Activated CD4-positive, alpha-beta T cell treated with anti-CD3 and anti-CD28 coated beads, Interleukin-2, amount 10 ng/mL, durations not matched to agents 24 days and 14 days (primary cell): ENCODE results near the gene FNDC3A. TPM values are rescaled to one million over a fixed set of nuclear protein-coding genes. Genes with fewer than 3 reads are reported as not detected.
"Not testable (repeated sequence)": the region's sequence is repeated elsewhere in the genome, so short reads cannot be mapped to it uniquely, and the experiment has no call there.

Source experiments
- DNase-seq: peaks from one replicate; pipeline ENCODE4 v3.0.0; 2022
- H3K27ac Mint-ChIP-seq: one replicate; pipeline ENCODE4 v1.8.0; 2022; ENCODE audit warnings: mild to moderate bottlenecking, mixed read lengths
- H3K27me3 Mint-ChIP-seq: one replicate; pipeline ENCODE4 v1.8.0; 2022; ENCODE audit warnings: mixed read lengths
- H3K36me3 Mint-ChIP-seq: one replicate; pipeline ENCODE4 v1.8.0; 2022; ENCODE audit warnings: low read depth, mild to moderate bottlenecking, mixed read lengths
- H3K4me1 Mint-ChIP-seq: one replicate; pipeline ENCODE4 v1.8.0; 2021; ENCODE audit warnings: mixed read lengths
- H3K4me3 Mint-ChIP-seq: one replicate; pipeline ENCODE4 v1.8.0; 2022; ENCODE audit warnings: mild to moderate bottlenecking, moderate library complexity, mixed read lengths
- H3K9me3 Mint-ChIP-seq: one replicate; pipeline ENCODE4 v1.8.0; 2021; ENCODE audit warnings: mixed read lengths
- intact Hi-C: fragments of 100-400 bp; cut with micrococcal nuclease; formaldehyde crosslinking; loops from one replicate; pipeline ENCODE4 v1.15.1; 2023
- total RNA-seq: library from RNA; stranded (reverse); gene quantifications from 2 replicates; pipeline ENCODE4 v1.2.3, GENCODE V29; 2022

FNDC3A gene
- total RNA-seq, 1 donor from 2014 or later, result 23.5 TPM

- peaks cover 22% of the 10 kb centered on the region for H3K36me3 Mint-ChIP-seq
- no peak for DNase-seq
- H3K27me3 Mint-ChIP-seq, result no peaks in the 10 kb centered on the region
- H3K27ac Mint-ChIP-seq, result no peak overlapping the region
- no peak overlapping the region for H3K4me3 Mint-ChIP-seq
- peaks cover 12% of the 10 kb centered on the region for H3K9me3 Mint-ChIP-seq
- H3K4me1 Mint-ChIP-seq, result no peaks in the 10 kb centered on the region
- intact Hi-C loops, result no loop called here
These were observed 54.5 kb downstream of the FNDC3A start for GRCh38 chr13:49030213-49030612.

DNA sequence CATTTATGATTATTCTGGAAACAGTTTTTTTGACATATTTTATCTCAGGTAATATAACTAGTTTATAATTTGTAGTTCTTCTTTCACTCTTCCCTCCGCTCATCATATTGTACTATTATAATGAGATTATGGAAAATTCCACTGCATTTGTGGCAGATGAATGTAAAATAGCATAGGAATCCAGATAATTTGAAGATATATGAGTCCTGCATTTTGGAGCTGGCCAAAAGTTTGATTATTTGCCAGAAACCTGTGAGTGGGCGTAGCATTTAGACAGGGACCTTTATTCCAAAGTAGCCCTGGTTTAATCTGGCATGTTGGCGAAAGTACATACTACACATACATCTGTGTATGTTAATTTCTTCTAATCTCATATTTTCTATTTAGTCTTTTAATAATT is 65.2 kb downstream of the FNDC3A start:
- Mint-ChIP-seq H3K9me3 (no peaks in the 10 kb centered on the region), H3K36me3 (peaks cover 23% of the 10 kb centered on the region), H3K27me3 (no peaks in the 10 kb centered on the region), H3K27ac (no peak overlapping the region), H3K4me1 (no peaks in the 10 kb centered on the region), H3K4me3 (no peak overlapping the region)
- no peak for DNase-seq
- intact Hi-C loops, result no loop called here

DNA sequence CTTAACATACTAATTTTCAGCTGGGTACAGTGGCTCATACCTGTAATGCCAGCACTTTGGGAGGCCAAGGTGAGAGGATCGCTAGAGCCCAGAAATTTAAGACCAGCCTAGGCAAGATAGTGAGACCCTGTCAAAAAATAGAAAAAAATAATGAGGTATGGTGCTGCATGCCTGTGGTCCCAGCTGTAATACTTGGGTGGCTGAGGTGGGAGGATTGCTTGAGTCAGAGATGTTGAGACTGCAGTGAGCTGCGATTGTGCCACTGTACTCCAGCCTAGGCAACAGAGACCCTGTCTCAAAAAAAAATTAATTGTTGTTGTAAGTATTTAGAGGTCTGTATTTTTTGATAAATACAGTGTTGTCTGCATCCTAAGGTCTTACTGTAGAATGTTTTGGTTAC is 66.8 kb downstream of the FNDC3A start:
- H3K27ac Mint-ChIP-seq, result no peak overlapping the region

DNA sequence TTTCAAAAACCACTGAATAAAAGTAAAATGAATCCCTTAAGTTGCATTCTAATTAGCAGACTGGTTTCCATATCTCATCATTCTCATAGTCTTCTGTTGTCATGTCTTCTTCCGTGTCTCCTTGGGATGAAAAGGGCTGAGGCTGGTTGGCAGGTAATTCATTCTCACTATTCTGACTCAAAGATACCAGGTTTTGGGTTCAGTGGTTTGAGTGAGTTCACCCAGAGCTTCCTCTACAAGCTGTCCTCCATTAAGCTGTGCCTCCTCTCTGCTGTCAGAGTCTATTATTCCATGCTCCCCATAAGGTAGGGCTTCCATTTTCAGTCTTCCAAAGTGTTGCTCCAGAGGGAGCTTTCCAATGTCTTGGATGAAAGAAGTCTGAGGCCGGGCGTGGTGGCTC is 68.3 kb downstream of the FNDC3A start:
- Mint-ChIP-seq H3K27me3 (no peaks in the 10 kb centered on the region), H3K36me3 (peaks cover 20% of the 10 kb centered on the region), H3K9me3 (peaks cover 7% of the 10 kb centered on the region), H3K27ac (no peak overlapping the region), H3K4me3 (no peak overlapping the region), H3K4me1 (peaks cover 5% of the 10 kb centered on the region)
- no peak for DNase-seq
- intact Hi-C loops, result no loop called here

More for the DNA sequence above, 66.8 kb downstream of the FNDC3A start:
- Mint-ChIP-seq H3K9me3 (no peaks in the 10 kb centered on the region), H3K36me3 (peaks cover 24% of the 10 kb centered on the region), H3K4me1 (no peaks in the 10 kb centered on the region), H3K27me3 (no peaks in the 10 kb centered on the region), H3K4me3 (no peak overlapping the region)
- intact Hi-C loops, result no loop called here
- DNase-seq, result no peak

GRCh38 chr13:49044836-49045235 is 69.1 kb downstream of the FNDC3A start:
- H3K27ac Mint-ChIP-seq, result no peak overlapping the region
- no peak overlapping the region for H3K4me3 Mint-ChIP-seq
- H3K27me3 Mint-ChIP-seq, result no peaks in the 10 kb centered on the region
- peaks cover 22% of the 10 kb centered on the region for H3K36me3 Mint-ChIP-seq
- peaks cover 5% of the 10 kb centered on the region for H3K4me1 Mint-ChIP-seq
- DNase-seq, result no peak
- peaks cover 13% of the 10 kb centered on the region for H3K9me3 Mint-ChIP-seq
- intact Hi-C loops, result no loop called here

- peaks cover 5% of the 10 kb centered on the region for H3K4me1 Mint-ChIP-seq
- peaks cover 13% of the 10 kb centered on the region for H3K9me3 Mint-ChIP-seq
- H3K36me3 Mint-ChIP-seq, result peaks cover 26% of the 10 kb centered on the region
- H3K27ac Mint-ChIP-seq, result no peak overlapping the region
- H3K4me3 Mint-ChIP-seq, result no peak overlapping the region
- intact Hi-C loops, result no loop called here
- no peaks in the 10 kb centered on the region for H3K27me3 Mint-ChIP-seq
- no peak for DNase-seq
These were observed 70.3 kb downstream of the FNDC3A start for GRCh38 chr13:49046002-49046401.

DNA sequence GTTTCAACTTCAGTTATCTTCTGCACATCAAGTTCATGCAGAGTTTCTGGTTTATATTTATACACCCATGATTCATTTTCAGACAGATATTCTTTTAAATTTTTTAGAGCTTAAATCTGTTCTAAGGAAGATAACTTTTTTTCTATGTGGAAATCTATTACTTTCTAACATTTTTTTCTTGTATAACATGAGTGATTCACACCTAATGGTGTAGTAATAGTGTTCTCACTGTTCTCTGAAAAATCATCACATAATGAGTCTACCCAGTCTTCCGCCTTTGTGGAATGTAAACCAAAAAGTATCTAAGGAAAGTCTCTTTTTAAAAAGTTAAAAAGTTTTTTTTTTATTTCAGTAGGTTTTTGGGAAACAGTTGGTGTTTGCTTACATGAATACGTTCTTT is 70.8 kb downstream of the FNDC3A start:
- H3K4me1 Mint-ChIP-seq, result peaks cover 5% of the 10 kb centered on the region
- H3K27me3 Mint-ChIP-seq, result no peaks in the 10 kb centered on the region
- no peak overlapping the region for H3K27ac Mint-ChIP-seq
- H3K4me3 Mint-ChIP-seq, result no peak overlapping the region
- no peak for DNase-seq
- peaks cover 25% of the 10 kb centered on the region for H3K36me3 Mint-ChIP-seq
- H3K9me3 Mint-ChIP-seq, result peaks cover 13% of the 10 kb centered on the region
- intact Hi-C loops, result no loop called here

DNA sequence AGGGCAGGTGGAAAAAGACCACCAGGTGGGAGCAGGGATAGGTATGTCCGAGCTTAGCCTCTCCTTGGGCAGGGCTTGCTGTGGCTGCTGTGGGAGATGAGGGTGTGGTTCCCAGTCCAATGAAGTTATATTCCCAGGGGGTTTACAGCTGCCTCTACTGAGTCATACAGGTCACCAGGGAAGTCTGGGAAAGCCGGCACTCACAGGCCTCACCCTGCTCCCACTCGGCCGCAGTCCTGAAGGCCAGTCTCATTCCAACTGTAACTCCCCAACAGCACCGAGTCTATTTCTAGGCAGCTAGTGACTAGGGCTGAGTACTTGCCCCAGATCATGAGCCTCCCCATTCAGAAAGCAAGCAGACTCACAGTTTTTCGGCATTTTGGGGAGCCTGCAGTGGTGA is 77.1 kb downstream of the FNDC3A start:
- no peak overlapping the region for H3K27ac Mint-ChIP-seq
- peaks cover 7% of the 10 kb centered on the region for H3K4me1 Mint-ChIP-seq
- H3K27me3 Mint-ChIP-seq, result no peaks in the 10 kb centered on the region
- peaks cover 13% of the 10 kb centered on the region for H3K9me3 Mint-ChIP-seq
- DNase-seq, result no peak
- H3K4me3 Mint-ChIP-seq, result no peak overlapping the region
- peaks cover 21% of the 10 kb centered on the region for H3K36me3 Mint-ChIP-seq
- intact Hi-C loops, result no loop called here

GRCh38 chr13:49053215-49053614 is 77.5 kb downstream of the FNDC3A start:
- Mint-ChIP-seq H3K4me1 (peaks cover 7% of the 10 kb centered on the region), H3K4me3 (no peak overlapping the region), H3K27ac (no peak overlapping the region), H3K9me3 (peaks cover 13% of the 10 kb centered on the region), H3K36me3 (peaks cover 25% of the 10 kb centered on the region), H3K27me3 (no peaks in the 10 kb centered on the region)
- DNase-seq, result no peak
- intact Hi-C loops, result no loop called here

DNA sequence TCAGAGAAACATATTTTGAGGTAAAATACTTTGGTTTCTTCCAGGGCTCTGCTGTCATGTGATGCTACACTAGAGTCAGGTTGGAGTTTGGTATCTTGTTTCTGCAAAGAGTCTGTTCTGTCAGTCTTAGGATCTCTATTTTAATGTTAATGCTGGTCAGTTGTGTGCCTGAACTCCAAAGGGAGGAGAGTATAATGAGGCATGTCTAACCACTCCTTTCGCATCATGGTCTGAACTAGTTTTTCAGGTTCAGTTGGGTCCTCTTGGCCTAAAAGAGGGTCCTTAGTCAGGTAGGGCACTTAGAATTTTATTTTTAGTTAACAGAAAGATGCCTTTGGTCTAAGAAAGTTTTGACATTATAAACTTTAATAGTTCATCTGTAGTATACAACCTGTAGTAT is 78.2 kb downstream of the FNDC3A start:
- Mint-ChIP-seq H3K9me3 (peaks cover 6% of the 10 kb centered on the region), H3K36me3 (peaks cover 24% of the 10 kb centered on the region), H3K4me1 (peaks cover 2% of the 10 kb centered on the region), H3K4me3 (no peak overlapping the region), H3K27ac (no peak overlapping the region), H3K27me3 (no peaks in the 10 kb centered on the region)
- intact Hi-C loops, result no loop called here
- DNase-seq, result no peak

GRCh38 chr13:49055021-49055420 is 79.3 kb downstream of the FNDC3A start:
- Mint-ChIP-seq H3K4me3 (no peak overlapping the region), H3K36me3 (peaks cover 18% of the 10 kb centered on the region), H3K27me3 (no peaks in the 10 kb centered on the region), H3K9me3 (no peaks in the 10 kb centered on the region), H3K27ac (no peak overlapping the region), H3K4me1 (peaks cover 2% of the 10 kb centered on the region)
- intact Hi-C loops, result no loop called here
- DNase-seq, result no peak

DNA sequence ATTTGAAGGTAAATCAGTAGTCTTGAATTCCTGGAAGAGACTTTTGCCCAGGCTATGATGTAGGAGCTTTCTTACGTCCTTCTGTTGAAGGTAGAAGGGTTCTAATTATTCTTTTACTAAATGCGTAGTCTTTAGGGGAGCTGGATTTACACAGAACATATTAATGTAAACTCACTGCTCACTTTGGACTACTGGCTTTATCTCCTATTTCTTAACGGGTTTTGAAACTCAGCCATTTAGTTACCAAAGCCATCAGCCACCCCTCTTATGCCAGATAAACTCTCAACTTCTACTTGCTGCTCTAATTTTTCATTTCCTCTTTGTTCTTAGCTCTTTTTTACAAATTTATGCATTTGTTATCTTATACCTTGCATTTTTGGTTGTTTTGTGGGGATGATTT is 81.5 kb downstream of the FNDC3A start:
- intact Hi-C loops, result no loop called here
- Mint-ChIP-seq H3K4me3 (no peak overlapping the region), H3K27me3 (no peaks in the 10 kb centered on the region), H3K4me1 (peaks cover 4% of the 10 kb centered on the region), H3K9me3 (no peaks in the 10 kb centered on the region), H3K27ac (no peak overlapping the region), H3K36me3 (peaks cover 11% of the 10 kb centered on the region)
- no peak for DNase-seq

- intact Hi-C loops, result no loop called here
- Mint-ChIP-seq H3K4me3 (no peak overlapping the region), H3K36me3 (peaks cover 11% of the 10 kb centered on the region), H3K9me3 (no peaks in the 10 kb centered on the region), H3K4me1 (peaks cover 5% of the 10 kb centered on the region), H3K27me3 (no peaks in the 10 kb centered on the region), H3K27ac (no peak overlapping the region)
- DNase-seq, result no peak
These were observed 83.0 kb downstream of the FNDC3A start for GRCh38 chr13:49058761-49059160.

DNA sequence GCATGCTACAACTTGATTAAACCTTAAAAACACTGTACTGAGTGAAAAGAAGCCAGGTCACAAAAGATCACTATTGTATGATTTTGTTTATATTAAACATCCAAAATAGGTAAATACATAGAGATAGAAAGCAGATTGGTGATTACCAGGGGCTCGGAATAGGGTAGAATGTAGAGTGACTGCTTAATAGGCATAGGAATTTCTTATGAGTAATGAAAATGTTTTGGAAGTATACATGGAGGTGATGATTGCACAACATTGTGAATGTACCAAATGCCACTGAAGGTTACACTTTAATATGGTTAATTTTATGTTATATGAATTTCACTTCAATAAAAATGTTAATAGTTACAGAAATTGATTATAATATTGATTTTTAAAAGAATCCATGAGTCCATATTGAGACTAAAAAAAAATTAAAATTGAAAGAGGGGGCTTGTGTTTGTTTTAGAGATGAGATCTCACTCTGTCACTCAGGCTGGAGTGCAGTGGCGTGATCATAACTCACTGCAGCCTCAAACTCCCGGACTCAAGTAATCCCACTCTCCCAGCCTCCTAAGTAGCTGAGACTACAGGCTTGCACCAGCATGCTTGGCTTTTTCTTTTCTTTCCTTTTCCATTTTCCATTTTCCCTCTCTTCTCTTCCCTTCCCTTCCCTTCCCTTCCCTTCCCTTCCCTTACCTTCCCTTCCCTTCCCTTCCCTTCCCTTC is 85.1 kb downstream of the FNDC3A start:
- Mint-ChIP-seq H3K27ac (no peak overlapping the region), H3K9me3 (no peaks in the 10 kb centered on the region), H3K4me1 (peaks cover 5% of the 10 kb centered on the region), H3K4me3 (no peak overlapping the region), H3K36me3 (peaks cover 10% of the 10 kb centered on the region), H3K27me3 (no peaks in the 10 kb centered on the region)
- no peak for DNase-seq
- intact Hi-C loops, result no loop called here

DNA sequence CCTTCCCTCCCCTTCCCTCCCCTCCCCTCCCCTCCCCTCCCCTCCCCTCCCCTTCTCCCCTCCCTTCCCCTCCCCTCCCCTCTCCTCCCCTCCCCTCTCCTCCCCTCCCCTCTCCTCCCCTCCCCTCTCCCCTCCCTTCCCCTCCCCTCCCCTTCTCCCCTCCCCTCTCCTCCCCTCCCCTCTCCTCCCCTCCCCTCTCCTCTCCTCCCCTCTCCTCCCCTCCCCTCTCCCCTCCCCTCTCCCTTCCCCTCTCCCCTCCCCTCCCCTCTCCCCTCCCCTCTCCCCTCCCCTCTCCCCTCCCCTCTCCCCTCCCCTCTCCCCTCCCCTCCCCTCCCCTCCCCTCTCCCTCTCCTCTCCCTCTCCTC is 85.7 kb downstream of the FNDC3A start:
- H3K27ac Mint-ChIP-seq, H3K4me3 Mint-ChIP-seq, intact Hi-C loops, H3K36me3 Mint-ChIP-seq, H3K27me3 Mint-ChIP-seq, H3K9me3 Mint-ChIP-seq, DNase-seq, H3K4me1 Mint-ChIP-seq: not testable (repeated sequence)
